Cardiac fibroblast (primary cell): ENCODE results near the gene DRD1.
A peak's percentile ranks its signal among the peaks of the same experiment; 100 is the strongest.
"Not testable (repeated sequence)": the region's sequence is repeated elsewhere in the genome, so short reads cannot be mapped to it uniquely, and the experiment has no call there.

Source experiments
- DNase-seq, 2 donors: peaks; one replicate each; pipeline versions ENCODE4 v3.0.0 to v3.0.0-alpha.2; 2010; ENCODE audit warnings: low read depth in 2 of 2
- H3K4me3 ChIP-seq, 2 donors: replicated peaks in 1 of 2; 1 replicate in 1 of 2; 2 replicates in 1 of 2; pipeline ENCODE4 v1.5.1; 2011; ENCODE audit warnings: low read depth in 2 of 2, low read length in 2 of 2, mild to moderate bottlenecking in 2 of 2, moderate library complexity in 1 of 2
- TF ChIP-seq, protein P1 (sequence below): IDR thresholded peaks from one replicate; pipeline ENCODE4 v1.5.1; 2011; ENCODE audit warnings: low read depth, mild to moderate bottlenecking, low read length, inconsistent platforms

DRD1 gene

DNA sequence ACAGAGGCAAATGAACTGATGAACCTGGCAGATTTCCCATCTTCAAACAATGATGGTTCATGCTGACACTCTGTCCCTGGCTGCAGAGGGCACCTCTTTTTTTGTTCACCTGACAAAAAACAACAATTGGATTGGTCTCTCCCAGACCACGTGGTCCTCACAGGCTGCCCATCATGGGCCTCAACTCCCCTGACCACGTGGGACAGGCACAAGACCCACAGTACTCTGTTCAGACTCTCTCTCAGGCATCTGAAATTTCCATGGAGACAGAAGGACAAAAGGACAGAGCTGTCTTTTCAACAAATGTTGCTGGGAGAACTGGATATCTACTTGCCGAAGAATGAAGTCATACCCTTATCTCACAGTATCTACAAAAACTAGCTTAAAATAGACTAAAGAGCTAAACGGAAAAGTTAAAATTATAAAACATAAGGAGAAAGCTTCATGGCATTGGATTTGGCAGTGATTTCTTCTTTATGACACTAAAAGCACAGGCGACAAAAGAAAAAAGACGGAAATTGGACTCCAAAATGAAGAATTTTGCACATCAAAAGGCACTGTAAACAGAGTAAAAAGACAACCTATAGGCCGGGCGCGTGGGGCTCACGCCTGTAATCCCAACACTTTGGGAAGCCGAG, 12.2 kb upstream of the DRD1 start:
- no peak for DNase-seq
- TF ChIP-seq, protein P1, sequence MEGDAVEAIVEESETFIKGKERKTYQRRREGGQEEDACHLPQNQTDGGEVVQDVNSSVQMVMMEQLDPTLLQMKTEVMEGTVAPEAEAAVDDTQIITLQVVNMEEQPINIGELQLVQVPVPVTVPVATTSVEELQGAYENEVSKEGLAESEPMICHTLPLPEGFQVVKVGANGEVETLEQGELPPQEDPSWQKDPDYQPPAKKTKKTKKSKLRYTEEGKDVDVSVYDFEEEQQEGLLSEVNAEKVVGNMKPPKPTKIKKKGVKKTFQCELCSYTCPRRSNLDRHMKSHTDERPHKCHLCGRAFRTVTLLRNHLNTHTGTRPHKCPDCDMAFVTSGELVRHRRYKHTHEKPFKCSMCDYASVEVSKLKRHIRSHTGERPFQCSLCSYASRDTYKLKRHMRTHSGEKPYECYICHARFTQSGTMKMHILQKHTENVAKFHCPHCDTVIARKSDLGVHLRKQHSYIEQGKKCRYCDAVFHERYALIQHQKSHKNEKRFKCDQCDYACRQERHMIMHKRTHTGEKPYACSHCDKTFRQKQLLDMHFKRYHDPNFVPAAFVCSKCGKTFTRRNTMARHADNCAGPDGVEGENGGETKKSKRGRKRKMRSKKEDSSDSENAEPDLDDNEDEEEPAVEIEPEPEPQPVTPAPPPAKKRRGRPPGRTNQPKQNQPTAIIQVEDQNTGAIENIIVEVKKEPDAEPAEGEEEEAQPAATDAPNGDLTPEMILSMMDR, result no peak
- no peak overlapping the region for H3K4me3 ChIP-seq

DNA sequence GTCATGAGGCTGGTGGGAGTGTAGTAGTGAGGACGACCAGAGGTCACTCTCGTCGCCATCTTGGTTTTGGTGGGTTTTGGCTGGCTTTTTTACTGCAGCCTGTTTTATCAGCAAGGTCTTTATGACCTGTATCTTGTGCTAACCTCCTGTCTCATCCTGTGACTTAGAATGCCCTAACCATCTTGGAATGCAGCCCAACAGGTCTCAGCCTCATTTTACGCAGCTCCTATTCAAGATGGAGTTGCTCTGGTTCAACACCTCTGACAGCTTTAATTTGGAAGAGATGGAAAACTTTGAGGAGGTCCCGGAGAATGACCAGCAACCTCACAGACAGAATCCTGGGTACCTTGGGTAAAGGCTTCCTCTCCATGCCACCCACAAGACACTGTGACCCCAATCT, 10.4 kb upstream of the DRD1 start:
- DNase-seq, H3K4me3 ChIP-seq: not testable (repeated sequence)

DNA sequence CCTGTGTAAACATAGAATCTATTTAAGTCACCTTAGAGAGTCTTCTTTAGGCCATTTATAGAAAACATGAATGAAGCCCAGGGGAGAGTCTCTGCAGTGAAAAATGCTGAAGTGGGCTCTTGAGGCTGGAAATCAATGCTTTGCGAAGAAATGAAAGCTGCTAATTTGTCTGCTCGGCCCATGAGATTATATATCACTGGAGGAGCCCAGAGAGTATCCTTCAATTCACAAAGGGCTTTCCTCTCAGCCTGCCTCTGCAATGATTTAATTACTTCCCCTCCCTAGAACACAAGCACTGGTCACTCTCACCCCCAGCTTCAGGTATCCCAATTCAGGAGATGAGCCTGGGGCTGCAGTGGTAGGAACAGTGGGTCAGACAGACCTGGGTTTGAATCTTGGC, 8.2 kb upstream of the DRD1 start:
- DNase-seq, result no peak
- H3K4me3 ChIP-seq, result no peak overlapping the region
- TF ChIP-seq, protein P1, result no peak

DNA sequence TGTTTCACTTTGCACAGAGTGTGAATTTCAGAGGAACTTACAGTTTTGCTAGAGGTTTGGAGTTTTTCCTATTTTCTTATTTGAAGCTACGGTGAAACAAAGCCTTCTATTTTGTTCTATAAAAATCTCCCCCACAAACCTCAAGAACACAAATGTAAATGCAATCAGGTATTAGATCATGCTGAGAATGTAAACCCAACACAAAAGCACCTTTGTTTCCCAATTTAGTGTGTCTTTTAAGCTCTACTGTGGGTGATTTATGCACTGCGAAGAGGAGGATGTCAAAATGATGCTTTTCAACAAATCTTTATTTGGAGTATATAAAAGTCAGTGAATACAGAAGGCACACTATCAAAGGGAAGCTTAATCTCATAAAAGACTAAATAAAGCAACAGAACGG, 4.3 kb upstream of the DRD1 start:
- TF ChIP-seq, protein P1, result no peak
- DNase-seq, result no peak
- H3K4me3 ChIP-seq, result no peak overlapping the region

DNA sequence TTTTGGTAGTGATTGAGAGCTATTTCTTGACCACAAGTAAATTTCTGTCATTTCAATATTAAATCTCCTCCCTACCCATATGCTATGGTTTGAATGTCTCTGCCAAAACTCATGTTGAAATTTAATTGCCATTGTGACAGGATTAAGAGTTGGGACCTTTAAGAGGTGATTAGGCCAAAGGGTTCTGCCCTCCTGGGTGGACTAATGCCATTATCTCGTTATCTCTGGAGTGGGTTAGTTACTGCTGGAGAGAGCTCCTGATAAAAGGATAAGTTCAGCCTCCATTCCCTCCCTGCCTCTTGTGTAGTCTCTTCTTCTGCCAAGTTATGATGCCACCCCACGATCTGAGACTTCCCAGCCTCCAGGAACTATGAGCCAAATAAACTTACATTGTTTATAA, 3.6 kb upstream of the DRD1 start:
- no peak for DNase-seq
- TF ChIP-seq, protein P1, result no peak
- H3K4me3 ChIP-seq, result no peak overlapping the region

DNA sequence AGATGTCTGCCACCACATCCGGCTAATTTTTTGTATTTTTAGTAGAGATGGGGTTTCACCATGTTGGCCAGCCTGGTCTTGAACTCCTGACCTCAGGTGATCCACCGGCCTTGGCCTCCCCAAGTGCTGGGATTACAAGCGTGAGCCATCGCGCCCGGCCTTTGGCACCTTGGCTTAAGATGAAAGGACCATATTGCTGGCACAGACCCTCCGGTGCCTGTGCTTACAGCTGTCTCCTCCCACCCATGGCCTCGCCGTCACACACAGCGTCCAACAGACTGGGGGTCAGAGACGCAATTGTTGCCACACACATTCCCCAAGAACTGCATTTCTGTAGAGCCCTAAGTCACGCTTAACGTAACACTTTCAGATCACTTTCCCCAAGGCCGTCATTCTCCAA, 2.4 kb upstream of the DRD1 start:
- not testable (repeated sequence) for DNase-seq, H3K4me3 ChIP-seq

DNA sequence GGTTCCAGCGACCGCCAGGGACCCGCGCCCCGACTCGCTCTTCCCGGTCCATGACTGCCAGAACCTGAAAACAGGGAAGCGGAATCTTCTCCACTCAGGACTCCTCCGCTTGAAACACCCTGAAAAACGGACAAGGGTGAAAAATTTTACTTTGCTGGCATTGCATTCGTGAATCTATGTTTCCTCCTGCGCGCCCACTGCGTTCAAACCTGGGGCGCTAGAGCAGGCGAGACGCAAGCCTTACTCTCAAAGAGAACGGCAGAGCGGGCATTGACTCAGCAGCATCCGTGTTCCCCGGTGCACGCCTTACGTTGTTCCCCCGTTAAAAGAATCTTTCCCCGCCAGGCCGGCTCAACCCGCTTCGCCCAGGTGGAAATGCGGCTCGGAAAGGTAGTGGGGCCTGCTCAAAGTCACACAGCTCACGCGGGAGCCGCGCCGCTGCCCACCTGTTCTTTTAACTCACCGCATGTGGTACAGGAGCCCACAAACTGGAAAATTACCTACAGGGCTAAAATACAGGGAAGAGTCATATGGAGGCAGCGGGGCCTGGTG, 999 bp upstream of the DRD1 start:
- TF ChIP-seq, protein P1, result no peak
- H3K4me3 ChIP-seq, result no peak overlapping the region
- DNase-seq, result no peak

DNA sequence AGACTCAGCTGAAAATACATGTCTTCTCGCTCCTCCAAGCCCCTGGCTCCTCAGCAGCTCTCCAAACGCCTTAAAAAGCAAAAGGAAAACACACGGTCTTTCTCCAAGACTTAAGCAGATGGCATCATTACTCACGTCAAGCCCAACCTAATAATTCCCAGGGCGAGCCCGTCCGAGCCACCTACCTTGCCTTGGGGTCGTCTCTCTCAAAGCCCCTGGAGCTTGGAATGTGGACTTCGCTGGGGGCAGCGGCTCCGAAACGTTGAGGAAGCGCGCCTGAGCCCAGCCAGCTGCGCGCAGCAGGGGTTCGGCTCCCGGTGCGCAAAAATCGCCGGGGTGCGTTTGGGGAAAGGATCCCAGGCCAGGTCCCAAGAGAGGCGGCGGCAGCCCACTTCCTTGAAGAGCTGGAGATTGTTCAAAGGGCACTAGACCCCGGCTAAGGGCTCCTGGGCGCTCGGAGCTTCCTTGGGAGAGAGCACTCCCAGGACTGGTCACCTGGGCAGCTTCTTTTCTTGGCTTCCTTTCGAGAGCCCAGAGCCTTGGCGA, 395 bp downstream of the DRD1 start:
- TF ChIP-seq, protein P1, result no peak
- no peak overlapping the region for H3K4me3 ChIP-seq
- peak in 1 of 2 donors; percentile 10 for DNase-seq
